HUES64 (cell line): ENCODE results near the gene STK40.

Experiments
- H3K27ac ChIP-seq: 2 replicates; pipeline ENCODE4 v1.7.0; 2013; ENCODE audit warnings: low read depth, low read length, inconsistent platforms
- H3K27me3 ChIP-seq: 2 replicates; pipeline ENCODE4 v1.6.1; 2013; ENCODE audit warnings: mild to moderate bottlenecking, low read length; ENCODE audit not compliant: insufficient read depth
- H3K36me3 ChIP-seq: 2 replicates; pipeline ENCODE4 v1.6.1; 2013; ENCODE audit warnings: mild to moderate bottlenecking, low read length; ENCODE audit not compliant: insufficient read depth
- H3K4me1 ChIP-seq: 2 replicates; pipeline ENCODE4 v1.6.1; 2013; ENCODE audit warnings: mild to moderate bottlenecking, low read length, moderate library complexity; ENCODE audit not compliant: insufficient read depth
- H3K4me3 ChIP-seq: 2 replicates; pipeline ENCODE4 v1.5.1; 2013; ENCODE audit warnings: mild to moderate bottlenecking, low read length, moderate library complexity
- H3K9ac ChIP-seq: 2 replicates; pipeline ENCODE4 v1.6.1; 2013; ENCODE audit warnings: mild to moderate bottlenecking, low read depth, low read length
- H3K9me3 ChIP-seq: 2 replicates; pipeline ENCODE4 v1.6.1; 2013; ENCODE audit warnings: low read depth, low read length; ENCODE audit not compliant: insufficient read depth
- WGBS: fragments of 150-250, 120-280 bp; methylation state at CpG from one replicate; pipeline ENCODE4 v1.1.7; 2013; ENCODE audit warnings: missing lambda C conversion rate; 5-methylcytosine and 5-hydroxymethylcytosine counted together

Gene STK40

DNA sequence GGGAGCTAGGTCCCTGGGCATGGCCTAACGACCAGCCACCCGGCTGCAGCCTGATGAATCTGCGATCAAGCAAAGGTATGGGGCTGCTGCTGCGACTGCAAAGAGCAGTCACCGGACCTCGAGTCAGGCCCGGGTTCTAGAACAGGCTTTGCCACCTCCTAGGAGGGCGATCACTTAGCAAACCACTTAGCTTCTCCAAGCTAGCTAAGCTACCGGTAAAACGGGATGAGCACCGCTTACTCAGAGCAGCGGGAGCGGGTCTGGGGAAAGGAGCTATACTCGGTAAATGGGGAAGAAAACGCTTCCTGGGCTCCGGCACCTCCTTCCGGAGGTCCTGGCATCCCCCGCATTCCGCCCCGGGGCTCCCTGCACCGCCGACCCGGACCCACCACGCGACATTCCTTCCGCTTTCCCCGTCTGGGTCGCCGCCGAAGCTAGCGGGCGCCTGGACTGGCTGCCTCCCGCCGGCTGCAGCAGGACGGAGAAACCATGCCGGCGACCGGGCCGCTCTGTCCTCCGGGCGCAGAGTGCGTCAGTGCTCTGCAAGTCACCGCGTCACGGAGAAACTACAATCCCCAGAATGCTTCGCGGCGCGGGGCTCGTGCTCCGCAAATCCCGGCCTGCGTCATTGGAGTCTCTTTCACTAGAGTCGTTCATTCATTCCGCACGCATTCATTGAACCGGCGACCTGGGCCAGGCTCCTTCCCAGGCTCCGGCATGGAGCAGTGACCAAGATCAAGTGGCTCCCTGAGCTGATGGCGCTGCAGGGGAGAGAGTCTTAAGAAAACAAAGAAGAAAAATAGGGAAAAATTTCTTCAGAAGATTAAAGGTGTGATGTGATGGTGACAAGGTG lies 11.9 kb upstream of the STK40 start, which contains the start of gene LSM10:
Gene LSM10 (minus strand): TSS at position 531 of the 853 bp plus-strand sequence. CDS start 3,779 bp downstream, outside the sequence.
- Histone ChIP-seq H3K4me1 (no peaks in the 10 kb centered on the region), H3K4me3 (peak within 1 kb of the TSS; percentile 84), H3K27ac (peak within 1 kb of the TSS; percentile 79), H3K27me3 (no peaks in the 10 kb centered on the region), H3K9ac (peak within 1 kb of the TSS; percentile 80), H3K9me3 (no peaks in the 10 kb centered on the region), H3K36me3 (peaks cover 15% of the 10 kb centered on the region)
- 1% methylated on average over 60 of the region's 60 CpGs for WGBS

DNA sequence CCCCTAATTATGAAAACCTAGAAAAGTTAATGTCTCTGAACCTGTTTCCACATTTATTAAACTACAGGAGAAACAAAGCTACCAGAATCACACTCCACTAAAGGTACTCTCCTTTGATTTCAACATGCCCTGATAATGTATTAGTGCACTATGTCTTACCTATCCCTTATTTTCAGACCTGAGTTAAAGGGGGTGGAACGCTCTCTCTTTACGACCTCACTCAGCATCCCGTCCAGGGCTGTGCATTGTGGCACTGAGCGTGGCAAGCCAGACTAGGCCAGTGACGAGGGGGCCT lies 11.3 kb upstream of the STK40 start:
- Histone ChIP-seq H3K4me3 (peak overlapping the region; percentile 84), H3K9ac (peak overlapping the region; percentile 80), H3K36me3 (peaks cover 20% of the 10 kb centered on the region), H3K27me3 (no peaks in the 10 kb centered on the region), H3K27ac (peak overlapping the region; percentile 79), H3K9me3 (no peaks in the 10 kb centered on the region), H3K4me1 (no peaks in the 10 kb centered on the region)
- WGBS, result 22% methylated on average over 5 of the region's 5 CpGs

DNA sequence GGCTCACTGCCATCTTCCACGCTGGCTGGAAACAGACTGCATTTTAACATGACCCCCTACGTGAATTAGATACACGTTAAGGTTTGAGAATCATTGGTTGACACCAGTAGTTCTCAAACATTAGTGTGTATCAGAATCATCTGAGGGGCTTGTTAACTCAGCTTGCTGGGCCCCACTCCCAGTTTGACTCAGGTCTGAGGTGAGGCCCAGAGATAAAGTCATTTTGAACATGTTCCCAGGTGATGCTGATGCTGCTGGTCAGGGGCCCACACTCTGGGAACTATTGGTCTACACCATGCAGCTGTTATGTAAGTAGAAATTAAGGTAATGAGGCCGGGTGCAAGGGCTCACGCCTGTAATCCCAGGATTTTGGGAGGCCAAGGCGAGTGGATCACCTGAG lies 10.6 kb upstream of the STK40 start:
- Histone ChIP-seq H3K27me3 (no peaks in the 10 kb centered on the region), H3K9ac (no peak overlapping the region), H3K36me3 (peaks cover 26% of the 10 kb centered on the region), H3K27ac (no peak overlapping the region), H3K9me3 (no peaks in the 10 kb centered on the region), H3K4me1 (no peaks in the 10 kb centered on the region), H3K4me3 (no peak overlapping the region)
- 94% methylated on average over 6 of the region's 6 CpGs for WGBS

DNA sequence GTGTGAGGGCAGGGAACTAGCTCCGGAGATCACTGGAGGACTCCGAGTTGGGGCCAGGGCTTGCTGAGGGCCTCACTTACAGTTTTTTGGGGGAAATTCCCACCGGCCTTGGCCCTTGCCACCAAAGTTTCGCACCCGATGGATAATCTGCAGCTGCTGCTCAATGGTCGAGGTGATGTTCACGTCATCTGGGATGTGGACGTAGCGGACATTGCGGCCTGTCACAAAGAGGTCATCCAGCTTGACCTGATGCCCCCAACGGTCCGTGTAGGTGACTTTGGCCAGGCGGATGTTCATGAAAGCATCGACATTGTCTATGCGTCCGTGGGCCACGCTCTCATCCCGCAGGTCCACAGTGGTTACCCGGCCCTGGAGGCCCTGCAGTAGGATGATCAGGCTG lies 8.0 kb upstream of the STK40 start:
- H3K4me1 ChIP-seq, result no peaks in the 10 kb centered on the region
- WGBS, result 97% methylated on average over 19 of the region's 19 CpGs

GRCh38 chr1:36392836-36393235 lies 7.1 kb upstream of the STK40 start:
- no peaks in the 10 kb centered on the region for H3K27me3 ChIP-seq
- H3K4me3 ChIP-seq, result no peak overlapping the region
- H3K4me1 ChIP-seq, result peaks cover 2% of the 10 kb centered on the region; the same call in 1 of the 2 replicates
- H3K9ac ChIP-seq, result no peak overlapping the region
- 94% methylated on average over 4 of the region's 4 CpGs for WGBS
- no peaks in the 10 kb centered on the region for H3K9me3 ChIP-seq
- no peak overlapping the region for H3K27ac ChIP-seq
- H3K36me3 ChIP-seq, result peaks cover 35% of the 10 kb centered on the region

More for the DNA sequence above, 8.0 kb upstream of the STK40 start:
- Histone ChIP-seq H3K4me3 (no peak overlapping the region), H3K36me3 (peaks cover 35% of the 10 kb centered on the region), H3K27me3 (no peaks in the 10 kb centered on the region), H3K9ac (no peak overlapping the region), H3K27ac (no peak overlapping the region), H3K9me3 (no peaks in the 10 kb centered on the region)

DNA sequence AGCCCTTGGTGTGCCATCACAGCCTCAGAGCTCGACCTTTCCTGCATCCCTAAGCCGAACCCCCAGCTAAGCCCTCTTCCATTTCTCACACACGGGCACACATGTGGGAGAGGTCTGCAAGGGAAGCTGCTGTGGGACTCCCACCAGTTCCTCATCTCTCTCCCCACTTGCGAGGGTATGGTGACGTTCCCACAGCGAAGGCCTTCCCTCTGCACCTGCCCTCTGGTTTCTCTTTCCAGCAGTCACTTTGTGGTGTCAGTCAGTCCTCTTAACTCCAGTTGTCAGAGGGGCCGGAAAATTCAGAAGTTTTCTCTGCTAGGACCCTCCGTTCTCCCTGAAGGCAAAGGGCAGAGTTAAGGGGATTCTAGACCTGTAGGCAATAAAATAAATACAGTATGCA lies 5.5 kb upstream of the STK40 start:
- no peak overlapping the region for H3K27ac ChIP-seq
- no peak overlapping the region for H3K9ac ChIP-seq
- H3K4me3 ChIP-seq, result no peak overlapping the region
- H3K9me3 ChIP-seq, result no peaks in the 10 kb centered on the region
- H3K27me3 ChIP-seq, result no peaks in the 10 kb centered on the region
- H3K4me1 ChIP-seq, result peaks cover 15% of the 10 kb centered on the region
- 94% methylated on average over 8 of the region's 8 CpGs for WGBS
- H3K36me3 ChIP-seq, result peaks cover 35% of the 10 kb centered on the region

DNA sequence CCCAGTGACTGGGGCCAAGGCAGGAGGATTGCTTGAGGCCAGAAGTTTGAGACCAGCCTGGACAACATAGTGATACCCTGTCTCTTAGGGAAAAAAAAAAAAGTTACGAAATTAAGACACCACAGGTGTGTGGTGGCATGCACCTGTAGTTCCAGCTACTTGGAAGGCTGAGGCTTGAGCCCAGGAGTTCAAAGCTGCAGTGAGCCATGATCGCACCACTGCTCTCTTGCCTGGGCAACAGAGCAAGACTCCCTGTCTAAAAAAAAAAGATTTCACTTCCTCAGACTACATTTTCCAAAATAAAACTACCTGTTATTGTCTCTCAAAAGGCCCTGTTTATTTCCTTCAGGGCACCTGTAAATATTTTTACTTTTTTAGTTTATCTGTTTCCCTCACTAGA lies 4.7 kb upstream of the STK40 start:
- H3K27ac ChIP-seq, result no peak overlapping the region
- H3K4me1 ChIP-seq, result peaks cover 15% of the 10 kb centered on the region
- H3K9me3 ChIP-seq, result no peaks in the 10 kb centered on the region
- no peak overlapping the region for H3K9ac ChIP-seq
- no peak overlapping the region for H3K4me3 ChIP-seq
- H3K36me3 ChIP-seq, result peaks cover 35% of the 10 kb centered on the region
- no peaks in the 10 kb centered on the region for H3K27me3 ChIP-seq
- WGBS, result 97% methylated on average over 2 of the region's 2 CpGs

DNA sequence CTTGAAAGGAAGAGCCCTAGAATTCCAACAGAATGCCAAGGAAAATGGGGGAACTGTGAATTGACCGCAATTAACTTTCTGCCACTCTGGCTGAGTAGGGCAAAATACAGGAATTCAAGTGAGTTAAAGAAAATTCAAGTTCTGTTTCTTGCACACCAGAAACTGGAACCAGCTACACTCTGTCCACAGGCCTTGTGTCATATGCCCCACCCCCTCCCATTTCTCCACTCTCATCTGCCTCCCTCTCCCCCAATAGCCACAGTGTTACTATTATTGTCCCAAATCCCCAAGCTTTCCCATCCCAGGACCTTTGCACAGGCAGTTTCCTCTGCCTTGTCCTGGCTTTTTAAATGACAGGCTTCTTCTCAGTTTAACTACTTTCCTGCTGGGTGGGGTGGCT lies 4.3 kb upstream of the STK40 start:
- WGBS, result 100% methylated on average over 1 of the region's 1 CpG
- Histone ChIP-seq H3K9ac (no peak overlapping the region), H3K4me3 (no peak overlapping the region), H3K27me3 (no peaks in the 10 kb centered on the region), H3K36me3 (peaks cover 35% of the 10 kb centered on the region), H3K27ac (no peak overlapping the region), H3K9me3 (no peaks in the 10 kb centered on the region), H3K4me1 (peaks cover 15% of the 10 kb centered on the region)

- Histone ChIP-seq H3K9me3 (no peaks in the 10 kb centered on the region), H3K4me1 (peaks cover 20% of the 10 kb centered on the region), H3K27me3 (no peaks in the 10 kb centered on the region), H3K9ac (no peak overlapping the region), H3K4me3 (no peak overlapping the region), H3K36me3 (peaks cover 35% of the 10 kb centered on the region), H3K27ac (no peak overlapping the region)
- WGBS, result 96% methylated on average over 2 of the region's 2 CpGs
These were observed 3.5 kb upstream of the STK40 start for GRCh38 chr1:36389261-36389660.

DNA sequence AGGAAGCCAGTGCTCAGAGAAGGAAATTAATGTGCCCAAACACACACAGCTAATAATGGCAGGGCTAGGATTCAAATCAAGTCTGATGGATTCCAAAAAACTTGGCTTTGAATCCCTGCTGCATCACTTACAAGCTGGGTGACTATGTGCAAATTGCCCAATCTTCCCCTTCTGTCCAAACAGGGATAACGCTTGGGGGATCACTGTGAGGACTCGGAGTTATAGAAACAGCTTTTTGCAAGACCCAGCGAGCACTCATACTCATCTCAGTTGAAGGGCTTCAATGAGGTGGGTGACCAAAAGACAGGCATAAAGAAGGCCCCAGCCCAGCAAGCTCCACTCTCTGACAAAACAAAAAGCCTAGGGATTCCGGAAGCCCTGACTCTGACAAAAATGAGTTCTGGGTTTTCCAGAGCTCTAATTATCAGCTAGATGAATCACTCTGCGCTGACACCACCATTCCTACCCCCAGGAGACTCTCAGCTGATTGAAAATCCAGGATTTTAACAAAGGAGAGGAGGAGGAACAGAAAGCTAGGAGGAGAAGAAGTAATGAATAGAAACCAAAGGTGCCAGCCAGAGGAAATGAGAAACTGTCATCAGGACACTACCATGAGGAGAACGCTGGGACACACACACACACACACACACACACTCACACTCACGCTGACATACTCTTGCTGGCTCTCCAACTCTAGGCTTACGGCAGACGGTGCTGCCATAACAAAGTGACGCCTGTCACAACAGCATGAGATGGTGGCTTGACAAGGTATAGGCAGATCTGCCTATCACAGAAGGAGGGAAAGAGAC lies 1.6 kb upstream of the STK40 start:
- Histone ChIP-seq H3K36me3 (peaks cover 19% of the 10 kb centered on the region), H3K4me1 (peaks cover 21% of the 10 kb centered on the region), H3K4me3 (peak overlapping the region; percentile 76; the same call in 1 of the 2 replicates), H3K9ac (peak overlapping the region; percentile 96), H3K27me3 (no peaks in the 10 kb centered on the region), H3K9me3 (no peaks in the 10 kb centered on the region), H3K27ac (peak overlapping the region; percentile 99)
- WGBS, result 61% methylated on average over 9 of the region's 10 CpGs
